Skeletal muscle satellite cell (primary cell): ENCODE data around the gene MYO1B.
"Not testable (repeated sequence)": the region's sequence is repeated elsewhere in the genome, so short reads cannot be mapped to it uniquely, and the experiment has no call there.

Experiments
- H3K27me3 ChIP-seq: 2 replicates; pipeline ENCODE4 v1.7.0; 2013; ENCODE audit warnings: low read length; ENCODE audit not compliant: control insufficient read depth, insufficient read depth
- H3K36me3 ChIP-seq: 2 replicates; pipeline ENCODE4 v1.7.0; 2013; ENCODE audit warnings: mild to moderate bottlenecking, control low read depth, low read length; ENCODE audit not compliant: insufficient read depth
- H3K4me1 ChIP-seq: 2 replicates; pipeline ENCODE4 v1.7.0; 2013; ENCODE audit warnings: low read length; ENCODE audit not compliant: control insufficient read depth, insufficient read depth
- H3K4me2 ChIP-seq: 2 replicates; pipeline ENCODE4 v1.7.0; 2013; ENCODE audit warnings: mild to moderate bottlenecking, low read length
- H3K4me3 ChIP-seq: 2 replicates; pipeline ENCODE4 v1.7.0; 2013; ENCODE audit warnings: low read length
- H3K9ac ChIP-seq: 2 replicates; pipeline ENCODE4 v1.7.0; 2013; ENCODE audit warnings: mild to moderate bottlenecking, low read depth, low read length, moderate library complexity
- H3K9me3 ChIP-seq: replicated peaks from 2 replicates; pipeline ENCODE4 v1.7.0; 2013; ENCODE audit warnings: mild to moderate bottlenecking, control low read depth, low read length

MYO1B gene

DNA sequence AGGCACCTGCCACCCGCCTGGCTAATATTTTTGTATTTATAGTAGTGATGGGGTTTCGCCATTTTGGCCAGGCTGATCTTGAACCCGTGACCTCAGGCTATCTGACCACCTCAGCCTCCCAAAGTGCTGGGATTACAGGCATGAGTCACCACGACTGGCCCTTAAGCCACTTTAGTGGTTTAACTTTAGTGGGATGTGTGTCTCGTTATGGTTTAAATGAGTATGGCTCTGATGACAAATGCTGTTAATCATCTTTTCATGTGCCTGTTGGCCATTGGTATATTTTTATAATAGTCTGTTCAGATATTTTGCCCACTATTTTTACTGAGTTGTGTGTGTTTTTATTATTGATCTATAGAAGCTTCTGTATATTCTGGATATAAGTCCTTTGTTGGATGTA lies 205.9 kb downstream of the MYO1B start:
- Histone ChIP-seq H3K9ac (no peak overlapping the region), H3K4me1 (no peaks in the 10 kb centered on the region), H3K36me3 (no peaks in the 10 kb centered on the region), H3K4me3 (no peak overlapping the region), H3K9me3 (no peaks in the 10 kb centered on the region), H3K4me2 (no peak overlapping the region), H3K27me3 (no peaks in the 10 kb centered on the region)

DNA sequence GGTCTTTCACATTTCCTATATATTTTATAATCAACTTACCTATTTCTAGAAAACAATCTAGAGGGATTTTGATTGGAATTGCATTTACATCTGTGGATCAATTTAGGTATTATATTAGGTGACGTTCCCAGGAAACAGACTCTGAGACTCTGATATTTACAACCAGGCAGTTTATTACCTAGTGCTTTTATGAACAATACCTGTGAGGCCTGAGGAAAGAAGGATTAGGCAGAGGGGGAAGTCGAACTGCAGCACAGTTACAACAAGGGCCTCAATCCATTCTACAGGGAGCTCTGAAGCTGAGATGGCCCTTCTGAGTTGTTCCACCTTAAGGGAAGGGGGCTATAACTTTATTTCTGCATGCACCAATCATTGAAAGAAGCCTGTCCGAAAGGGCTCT lies 206.9 kb downstream of the MYO1B start:
- no peak overlapping the region for H3K4me3 ChIP-seq
- H3K9ac ChIP-seq, result no peak overlapping the region
- H3K9me3 ChIP-seq, result no peaks in the 10 kb centered on the region
- no peaks in the 10 kb centered on the region for H3K27me3 ChIP-seq
- H3K36me3 ChIP-seq, result no peaks in the 10 kb centered on the region
- H3K4me2 ChIP-seq, result no peak overlapping the region
- H3K4me1 ChIP-seq, result no peaks in the 10 kb centered on the region

DNA sequence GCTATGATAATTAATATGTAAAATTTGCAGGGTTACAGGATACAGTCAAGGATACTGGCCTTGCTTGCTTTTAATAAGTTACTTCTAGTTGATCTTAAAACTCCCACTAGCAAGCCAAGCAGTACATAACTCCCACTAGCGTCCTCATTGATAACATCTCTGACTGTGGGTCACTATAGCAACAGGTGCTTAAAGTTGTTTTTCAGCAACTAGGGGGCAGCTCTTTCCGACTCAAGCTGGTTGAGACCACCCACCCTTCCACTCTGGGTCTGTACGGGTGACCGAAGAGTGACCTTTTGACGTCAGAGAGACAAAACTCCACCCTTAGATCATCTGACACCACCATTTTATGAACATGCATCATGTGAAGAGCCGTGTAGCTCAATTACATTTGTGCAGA lies 208.6 kb downstream of the MYO1B start:
- H3K36me3 ChIP-seq, result no peaks in the 10 kb centered on the region
- no peaks in the 10 kb centered on the region for H3K4me1 ChIP-seq
- H3K27me3 ChIP-seq, result no peaks in the 10 kb centered on the region
- H3K9ac ChIP-seq, result no peak overlapping the region
- no peak overlapping the region for H3K4me3 ChIP-seq
- no peaks in the 10 kb centered on the region for H3K9me3 ChIP-seq
- H3K4me2 ChIP-seq, result no peak overlapping the region

DNA sequence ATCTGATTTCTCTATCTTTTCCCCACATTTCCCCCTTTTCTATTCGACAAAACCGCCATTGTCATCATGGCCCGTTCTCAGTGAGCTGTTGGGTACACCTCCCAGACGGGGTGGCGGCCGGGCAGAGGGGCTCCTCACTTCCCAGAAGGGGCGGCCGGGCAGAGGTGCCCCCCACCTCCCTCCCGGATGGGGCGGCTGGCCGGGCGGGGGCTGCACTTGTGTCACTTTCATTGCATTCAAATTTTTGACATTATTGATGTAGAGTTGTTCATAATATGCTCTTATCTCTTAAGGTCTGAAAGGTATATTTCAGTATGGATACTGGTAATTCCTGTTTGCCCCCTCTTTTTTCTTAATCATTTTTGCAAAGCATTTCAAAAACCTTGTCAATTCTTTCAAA lies 211.3 kb downstream of the MYO1B start:
- not testable (repeated sequence) for H3K4me3 ChIP-seq, H3K4me2 ChIP-seq, H3K4me1 ChIP-seq

DNA sequence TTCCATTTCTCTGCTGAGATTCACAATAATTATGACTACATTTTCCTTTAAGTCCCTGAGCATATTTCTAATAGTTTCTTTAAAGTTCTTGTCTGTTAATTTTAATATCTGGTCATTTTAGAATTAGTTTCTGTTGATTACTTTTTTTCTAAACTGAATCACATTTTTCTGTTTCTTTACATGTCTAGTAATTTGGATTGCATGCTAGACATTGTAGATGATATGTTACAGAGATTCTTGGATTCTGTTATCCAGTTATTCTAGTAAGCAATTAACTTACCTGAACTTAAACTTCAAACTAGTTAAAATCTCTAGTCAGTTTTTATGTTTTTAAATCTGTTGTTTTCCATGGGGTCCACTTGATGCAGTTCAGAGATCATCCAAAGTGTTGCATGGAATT lies 214.0 kb downstream of the MYO1B start:
- H3K4me2 ChIP-seq, result no peak overlapping the region
- no peaks in the 10 kb centered on the region for H3K4me1 ChIP-seq
- H3K9me3 ChIP-seq, result no peaks in the 10 kb centered on the region
- no peaks in the 10 kb centered on the region for H3K36me3 ChIP-seq
- no peaks in the 10 kb centered on the region for H3K27me3 ChIP-seq
- H3K9ac ChIP-seq, result no peak overlapping the region
- no peak overlapping the region for H3K4me3 ChIP-seq

More for the DNA sequence above, 211.3 kb downstream of the MYO1B start:
- not testable (repeated sequence) for H3K9me3 ChIP-seq, H3K27me3 ChIP-seq, H3K9ac ChIP-seq, H3K36me3 ChIP-seq

DNA sequence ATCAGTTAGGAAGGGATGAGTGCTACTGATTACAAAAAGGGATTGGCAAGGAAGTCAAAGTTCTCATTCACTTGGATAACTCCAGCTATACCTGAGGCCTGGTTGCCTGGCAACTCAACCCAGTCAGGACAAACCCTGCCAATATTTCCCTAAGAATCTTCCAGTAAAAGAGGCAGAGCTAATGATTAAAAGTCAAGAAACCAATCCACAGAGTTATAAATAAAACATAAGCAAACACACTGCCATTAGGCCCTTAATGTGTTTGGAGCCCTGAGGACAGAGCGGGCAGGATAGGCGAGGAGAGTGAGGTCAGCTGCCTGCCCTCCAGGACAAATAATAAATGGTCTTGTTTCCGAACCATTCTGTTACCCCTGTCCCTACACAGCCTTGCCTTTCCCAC lies 217.2 kb downstream of the MYO1B start:
- Histone ChIP-seq H3K27me3 (no peaks in the 10 kb centered on the region), H3K9me3 (no peaks in the 10 kb centered on the region), H3K4me3 (no peak overlapping the region), H3K9ac (no peak overlapping the region), H3K4me1 (peaks cover 10% of the 10 kb centered on the region), H3K4me2 (no peak overlapping the region), H3K36me3 (no peaks in the 10 kb centered on the region)

DNA sequence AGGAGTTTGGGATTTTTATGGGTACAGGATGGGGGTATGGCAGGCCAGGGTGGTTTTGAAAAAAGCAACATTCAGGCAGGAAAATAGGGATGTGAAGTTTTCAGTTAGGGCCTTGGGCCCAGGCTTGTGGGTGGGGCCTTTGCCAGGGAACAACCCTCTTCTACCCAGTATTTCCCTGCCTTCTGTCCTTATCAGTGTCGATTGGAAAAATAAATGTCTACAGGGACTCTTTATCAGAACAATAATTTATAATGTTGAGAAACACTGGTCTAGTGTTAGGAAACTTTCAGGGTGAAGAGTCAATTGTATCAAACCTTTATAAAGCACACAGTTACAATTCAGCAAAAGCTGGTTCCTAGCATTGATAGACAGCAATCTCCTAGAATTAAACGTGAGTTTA lies 218.6 kb downstream of the MYO1B start:
- H3K4me3 ChIP-seq, result no peak overlapping the region
- H3K27me3 ChIP-seq, result no peaks in the 10 kb centered on the region
- no peaks in the 10 kb centered on the region for H3K36me3 ChIP-seq
- peaks cover 10% of the 10 kb centered on the region for H3K4me1 ChIP-seq
- H3K4me2 ChIP-seq, result no peak overlapping the region
- no peaks in the 10 kb centered on the region for H3K9me3 ChIP-seq
- no peak overlapping the region for H3K9ac ChIP-seq

DNA sequence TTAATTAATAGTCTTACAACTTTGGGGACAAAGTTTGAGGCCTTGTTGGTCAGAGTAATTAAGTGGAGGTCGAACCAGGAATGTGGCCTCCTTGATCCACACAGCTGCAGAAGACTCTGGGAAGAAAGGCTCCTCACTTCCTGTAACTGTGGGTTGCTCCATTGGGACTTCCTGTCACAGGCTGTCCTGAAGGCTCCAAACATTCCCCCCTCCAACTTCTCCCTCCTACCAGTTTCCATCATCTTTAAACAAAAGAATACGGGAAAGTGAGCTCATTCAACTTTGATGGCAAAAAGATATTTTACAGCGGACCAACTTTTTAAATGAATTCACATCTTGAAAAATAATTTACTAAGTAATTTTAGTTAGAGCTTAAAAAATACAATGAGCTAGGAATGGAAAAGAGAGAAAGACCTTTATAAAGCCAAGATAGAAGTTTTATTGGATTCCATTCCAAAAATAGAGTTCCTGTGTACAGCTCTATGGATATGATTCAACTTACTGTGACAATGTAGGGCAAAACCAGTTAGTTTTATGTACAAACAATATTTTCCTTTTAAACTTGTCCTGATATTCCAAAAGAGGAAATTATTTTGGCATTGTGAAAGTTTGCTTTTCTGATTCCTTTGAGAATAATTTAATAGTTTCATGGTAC lies 220.7 kb downstream of the MYO1B start:
- Histone ChIP-seq H3K4me1 (peaks cover 10% of the 10 kb centered on the region), H3K36me3 (no peaks in the 10 kb centered on the region), H3K9ac (no peak overlapping the region), H3K4me2 (no peak overlapping the region), H3K27me3 (no peaks in the 10 kb centered on the region), H3K4me3 (no peak overlapping the region), H3K9me3 (no peaks in the 10 kb centered on the region)

DNA sequence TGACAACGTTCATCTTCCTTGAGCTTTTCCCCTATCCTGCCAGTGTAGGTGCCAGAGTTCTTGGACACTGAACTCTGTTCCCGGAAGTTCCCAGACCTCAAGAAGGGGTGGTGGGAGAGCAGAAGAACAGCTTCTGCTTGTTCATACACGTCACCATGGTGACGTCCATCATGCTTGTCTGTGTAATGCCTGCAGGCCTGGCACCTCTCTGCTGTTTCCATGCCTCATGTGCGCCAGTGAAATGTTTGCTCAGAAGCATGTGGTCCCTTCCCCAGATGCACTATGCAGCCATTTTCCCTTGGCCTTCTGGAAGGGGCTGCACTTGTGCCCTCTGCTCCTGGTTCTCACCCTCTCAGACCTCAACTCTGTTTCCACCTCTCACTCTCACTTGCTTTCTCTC lies 221.9 kb downstream of the MYO1B start:
- H3K4me1 ChIP-seq, result peaks cover 10% of the 10 kb centered on the region
- H3K9me3 ChIP-seq, result no peaks in the 10 kb centered on the region
- H3K4me3 ChIP-seq, result no peak overlapping the region
- H3K4me2 ChIP-seq, result no peak overlapping the region
- no peaks in the 10 kb centered on the region for H3K36me3 ChIP-seq
- no peak overlapping the region for H3K9ac ChIP-seq
- H3K27me3 ChIP-seq, result no peaks in the 10 kb centered on the region

DNA sequence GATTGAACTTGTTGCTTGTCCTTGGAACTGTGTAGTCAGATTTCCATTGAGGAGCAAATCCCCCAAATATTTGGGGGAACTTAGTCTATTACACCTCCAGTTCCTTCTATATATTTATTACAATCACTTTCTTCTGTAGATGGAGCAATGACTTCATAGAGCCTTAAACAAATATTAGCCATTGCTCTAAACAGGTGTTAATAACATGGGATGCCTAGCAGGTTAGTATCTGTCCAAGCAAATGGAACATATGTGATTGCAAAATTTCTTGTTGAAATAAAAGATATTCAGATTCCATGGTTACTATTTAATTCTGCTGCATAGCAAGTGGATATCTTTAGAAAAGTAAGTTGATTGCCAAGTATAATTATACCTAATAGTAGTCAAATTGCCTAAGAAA lies 225.1 kb downstream of the MYO1B start:
- H3K4me1 ChIP-seq, result peaks cover 10% of the 10 kb centered on the region

DNA sequence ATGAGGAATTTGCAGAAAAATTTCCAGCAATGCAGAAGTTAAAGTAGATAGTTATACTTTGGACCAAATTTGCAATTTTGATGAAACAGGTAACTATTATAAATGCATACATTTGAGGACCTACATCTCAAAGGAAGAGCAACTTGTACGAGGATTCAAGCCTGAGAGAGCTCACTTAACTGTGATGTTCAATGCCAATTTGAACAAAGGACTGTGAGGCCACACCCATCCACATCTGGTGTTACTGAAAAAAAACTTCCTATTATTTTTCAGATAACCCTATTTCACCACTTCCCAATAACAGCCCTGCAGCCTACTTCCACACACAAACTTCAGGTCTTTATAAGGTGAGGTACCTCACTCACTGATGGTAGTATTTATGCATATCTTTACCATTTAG lies 229.3 kb downstream of the MYO1B start:
- Histone ChIP-seq H3K9me3 (no peaks in the 10 kb centered on the region), H3K4me3 (no peak overlapping the region), H3K27me3 (no peaks in the 10 kb centered on the region), H3K9ac (no peak overlapping the region), H3K4me1 (no peaks in the 10 kb centered on the region), H3K4me2 (no peak overlapping the region), H3K36me3 (no peaks in the 10 kb centered on the region)

More for the DNA sequence above, 225.1 kb downstream of the MYO1B start:
- no peak overlapping the region for H3K4me3 ChIP-seq
- no peaks in the 10 kb centered on the region for H3K27me3 ChIP-seq
- H3K36me3 ChIP-seq, result no peaks in the 10 kb centered on the region
- no peaks in the 10 kb centered on the region for H3K9me3 ChIP-seq
- H3K9ac ChIP-seq, result no peak overlapping the region
- H3K4me2 ChIP-seq, result no peak overlapping the region
